HG02884 (cell line): ENCODE results near the gene ACSL1.
"Not testable (repeated sequence)": the region's sequence is repeated elsewhere in the genome, so short reads cannot be mapped to it uniquely, and the experiment has no call there.

Source experiments
- ATAC-seq: cut with Tn5 transposase; IDR thresholded peaks from one replicate; pipeline ENCODE4 v1.9.1; 2021; ENCODE audit warnings: mild to moderate bottlenecking, moderate library complexity; ENCODE audit not compliant: unreplicated experiment

Gene ACSL1

DNA sequence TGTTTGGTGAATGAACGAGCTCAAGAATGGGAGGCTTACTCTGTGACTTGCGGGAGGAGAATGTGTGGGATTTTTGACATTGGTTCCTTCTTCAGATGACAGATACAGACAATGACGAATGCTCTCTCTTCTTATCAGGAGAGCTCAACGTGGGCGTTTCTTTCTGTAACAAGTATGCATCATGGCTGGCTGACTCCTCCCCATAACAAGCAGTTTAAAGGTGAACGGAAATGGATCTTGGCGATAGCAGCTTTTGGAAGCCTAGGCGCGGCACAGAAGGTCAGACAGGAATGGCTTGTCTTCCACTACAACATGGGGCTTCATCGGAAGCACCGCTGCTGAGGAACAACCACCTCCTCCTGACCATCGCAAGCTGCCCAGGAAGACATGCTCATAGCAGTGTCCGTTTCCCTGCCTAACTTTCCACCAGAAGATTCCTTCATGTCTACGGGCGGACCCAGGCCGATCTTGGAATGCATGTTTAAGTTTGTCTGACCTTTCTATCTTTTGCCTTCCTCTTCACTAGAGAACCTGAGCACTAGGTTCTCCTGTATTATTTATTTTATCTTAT is 18.3 kb upstream of the ACSL1 start:
- no peak for ATAC-seq

DNA sequence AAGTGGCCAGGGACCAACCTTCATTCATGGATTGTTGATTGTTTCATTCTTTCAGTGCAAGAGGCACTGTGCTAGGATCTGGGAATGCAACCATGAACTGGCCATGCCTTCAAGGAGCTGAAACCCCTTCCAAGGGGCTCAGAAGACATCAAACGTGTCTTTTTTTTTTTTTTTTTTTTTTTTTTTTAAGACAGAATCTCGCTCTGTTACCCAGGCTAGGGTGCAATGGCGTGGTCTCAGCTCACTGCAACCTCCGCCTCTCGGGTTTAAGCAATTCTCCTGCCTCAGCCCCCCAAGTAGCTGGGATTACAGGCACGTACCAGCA is 13.3 kb upstream of the ACSL1 start:
- not testable (repeated sequence) for ATAC-seq

DNA sequence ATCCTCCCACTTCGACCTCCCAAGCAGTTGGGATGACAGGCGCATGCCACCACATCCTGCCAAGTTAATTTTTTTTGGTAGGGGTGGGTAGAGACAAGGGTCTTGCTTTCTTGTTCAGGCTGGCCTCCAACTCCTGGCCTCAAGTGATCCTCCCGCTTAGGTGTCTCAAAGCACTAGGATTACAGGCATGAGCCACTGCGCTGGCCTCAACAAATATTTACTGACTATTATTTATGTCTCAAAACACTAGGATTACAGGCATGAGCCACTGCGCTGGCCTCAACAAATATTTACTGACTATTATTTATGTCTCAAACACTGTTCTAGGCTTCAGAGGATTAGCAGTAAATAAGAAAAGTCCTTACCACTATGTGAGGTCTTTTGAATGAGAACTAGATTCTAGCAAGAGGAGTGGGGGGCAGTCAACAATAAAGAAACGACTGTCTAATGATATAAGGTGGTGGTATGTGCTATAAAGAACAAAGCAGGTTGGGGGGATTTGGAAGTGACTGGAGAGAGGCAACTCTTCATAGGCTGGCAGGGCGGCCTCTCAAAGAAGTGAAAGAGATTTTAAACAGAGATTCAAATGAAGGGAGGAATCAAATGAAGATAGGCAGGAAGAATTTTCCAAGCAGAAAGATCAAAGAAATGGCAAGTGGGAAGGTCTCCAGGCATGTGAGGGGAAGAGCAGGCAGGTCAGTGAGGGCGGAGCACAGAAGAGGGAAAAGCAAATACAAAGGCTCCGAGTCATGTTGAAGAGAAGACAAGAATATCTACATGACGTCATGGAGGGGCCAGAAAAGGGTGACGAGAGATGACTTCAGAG is 12.7 kb upstream of the ACSL1 start:
- ATAC-seq: no peak

DNA sequence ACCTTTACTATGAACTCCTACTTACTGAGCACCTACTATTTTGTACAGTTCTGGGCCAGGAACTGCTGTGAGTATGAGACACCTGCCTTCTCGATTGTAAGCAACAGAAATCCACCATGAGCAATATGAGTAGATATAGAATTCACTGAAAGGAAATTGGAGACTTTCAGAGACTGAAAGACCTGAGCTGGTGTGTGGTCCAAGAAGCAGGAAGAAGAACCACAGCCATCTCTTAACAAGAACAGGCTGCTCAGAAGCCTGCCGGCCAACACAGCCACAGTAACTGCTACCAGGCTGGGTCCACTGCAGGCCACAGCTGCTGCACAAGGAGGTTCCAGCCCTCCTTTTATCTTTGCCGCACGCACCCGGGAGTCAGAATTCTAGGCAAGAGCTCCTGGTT is 10.8 kb upstream of the ACSL1 start:
- no peak for ATAC-seq

DNA sequence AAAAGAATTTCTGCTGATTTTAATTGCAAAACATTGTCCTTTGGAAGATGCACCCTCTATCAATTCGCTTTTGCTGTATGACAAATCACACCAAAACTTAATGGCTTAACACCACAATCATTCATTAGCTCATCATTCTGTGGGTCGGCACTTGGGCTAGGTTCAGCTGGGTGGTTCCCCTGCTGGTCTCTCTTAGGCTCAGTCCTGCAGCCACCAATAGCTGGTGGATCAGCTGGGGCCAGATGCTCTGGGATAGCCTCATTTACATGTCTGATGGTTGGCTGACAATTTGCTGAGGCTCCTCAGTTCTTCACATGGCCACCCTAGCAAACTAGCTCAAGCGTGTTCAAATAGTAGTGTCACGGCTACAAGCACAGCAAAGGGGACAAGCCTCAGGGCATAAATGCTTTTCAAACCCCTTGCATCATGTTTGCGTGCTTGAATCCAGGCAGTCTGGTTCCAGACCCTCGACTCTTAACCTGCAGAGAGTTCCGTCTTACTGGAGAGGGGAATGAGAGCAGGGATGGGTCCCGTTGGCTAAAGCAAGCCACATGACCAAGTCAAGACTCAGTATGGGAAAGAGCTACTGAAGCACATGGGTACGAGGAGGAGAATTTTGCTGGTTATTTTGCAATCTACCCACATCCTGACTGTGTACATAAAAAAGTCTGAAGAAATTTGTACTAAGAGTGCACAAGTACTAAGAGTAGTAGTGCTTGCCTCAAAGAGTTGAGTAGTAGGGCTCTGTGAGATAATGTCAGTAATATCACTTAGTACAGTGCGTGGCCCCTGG is 7.5 kb upstream of the ACSL1 start:
- ATAC-seq: no peak

DNA sequence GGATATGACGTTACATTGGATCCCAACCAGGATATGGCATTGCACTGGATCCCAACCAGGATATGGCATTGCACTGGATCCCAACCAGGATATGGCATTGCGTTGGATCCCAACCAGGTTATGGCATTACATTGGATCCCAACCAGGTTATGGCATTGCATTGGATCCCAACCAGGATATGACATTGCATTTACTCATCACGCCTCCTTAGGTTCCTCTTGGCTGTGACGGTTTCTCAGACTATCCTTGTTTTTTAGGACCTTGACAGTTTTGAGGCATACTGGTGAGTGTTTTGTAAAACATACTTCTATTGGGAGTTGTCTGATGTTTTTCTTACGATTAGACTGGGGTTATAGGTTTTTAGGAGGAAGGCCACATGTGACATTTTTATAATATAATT is 5.4 kb upstream of the ACSL1 start:
- ATAC-seq: no peak

DNA sequence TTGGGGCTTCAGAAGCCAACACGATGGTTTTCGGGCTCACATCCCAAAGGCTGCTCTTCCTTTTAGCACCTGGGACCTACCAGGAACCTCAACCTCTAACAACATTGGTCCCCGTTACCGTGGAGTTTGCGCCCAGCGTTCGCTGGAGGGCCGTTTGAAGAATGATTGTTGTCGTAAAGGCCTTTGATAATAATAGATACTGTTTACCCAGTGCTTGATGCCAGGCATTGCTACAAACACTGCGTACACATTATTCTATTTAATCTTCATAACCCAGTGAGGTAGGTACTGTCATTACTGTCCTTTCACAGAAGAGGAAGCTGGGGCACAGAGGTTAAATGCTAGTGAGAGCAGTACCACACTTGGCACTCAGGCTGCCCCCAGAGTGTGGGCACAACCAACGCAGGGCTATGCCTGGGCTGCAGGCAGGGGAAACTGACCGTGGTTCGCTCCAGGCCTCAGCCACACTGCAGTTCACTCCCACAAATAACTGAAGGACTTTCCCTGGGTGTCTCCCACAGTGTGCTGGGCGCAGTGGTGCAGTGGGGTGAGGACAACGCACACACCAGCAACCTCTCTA is 1.0 kb upstream of the ACSL1 start:
- no peak for ATAC-seq

DNA sequence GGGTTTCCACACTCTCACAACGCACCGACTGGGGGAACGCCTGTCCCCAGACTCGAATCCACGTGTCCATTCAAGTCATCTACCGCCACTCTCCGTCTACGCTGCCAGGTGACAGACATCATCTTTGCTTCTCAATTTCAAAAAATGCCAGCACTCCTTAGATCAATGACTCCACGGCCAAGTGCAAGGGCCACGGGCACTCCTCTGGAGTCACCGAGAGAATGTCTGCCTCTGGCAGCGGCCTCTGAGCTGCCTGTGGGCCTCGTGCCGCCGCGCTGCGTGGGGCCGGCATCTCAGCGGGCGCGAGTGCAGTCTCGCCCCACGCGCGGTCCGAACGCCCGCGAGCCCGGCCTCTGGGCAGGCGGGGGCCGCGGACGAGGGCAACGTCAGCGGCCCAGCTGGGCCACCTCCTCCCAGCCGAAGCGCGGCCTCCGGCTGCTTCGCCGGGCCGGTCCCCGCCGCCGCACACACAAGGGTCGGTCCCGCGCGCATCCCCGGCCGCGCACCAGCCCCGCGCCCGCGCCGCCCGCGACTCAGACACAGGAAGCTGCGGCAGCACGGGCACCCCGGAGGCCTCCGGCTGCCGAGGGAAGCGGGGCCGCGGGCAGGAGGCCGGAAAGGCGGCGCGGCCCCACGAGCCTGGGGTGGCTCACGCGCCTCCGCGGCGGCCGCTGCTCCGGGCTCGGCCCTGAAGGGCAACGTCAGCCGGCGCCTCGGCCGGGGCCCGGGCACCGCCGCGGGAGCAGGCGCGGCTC is 450 bp downstream of the ACSL1 start:
- ATAC-seq: peak; percentile 22

DNA sequence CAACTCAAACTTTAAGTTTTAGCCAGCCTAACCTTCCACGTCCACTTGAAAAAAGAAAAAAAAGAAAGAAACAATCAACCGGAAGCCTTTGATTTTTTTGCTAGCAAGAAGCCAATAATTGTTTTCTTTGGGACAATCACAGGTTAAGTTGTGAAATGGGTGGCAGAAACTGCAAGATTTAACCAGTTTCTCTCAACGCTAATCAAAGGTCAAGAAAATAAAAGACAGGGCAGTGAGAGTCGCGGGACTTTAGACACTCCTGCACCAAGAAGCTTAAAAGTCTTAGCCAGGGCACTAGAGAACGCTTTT is 1.0 kb downstream of the ACSL1 start:
- no peak for ATAC-seq

DNA sequence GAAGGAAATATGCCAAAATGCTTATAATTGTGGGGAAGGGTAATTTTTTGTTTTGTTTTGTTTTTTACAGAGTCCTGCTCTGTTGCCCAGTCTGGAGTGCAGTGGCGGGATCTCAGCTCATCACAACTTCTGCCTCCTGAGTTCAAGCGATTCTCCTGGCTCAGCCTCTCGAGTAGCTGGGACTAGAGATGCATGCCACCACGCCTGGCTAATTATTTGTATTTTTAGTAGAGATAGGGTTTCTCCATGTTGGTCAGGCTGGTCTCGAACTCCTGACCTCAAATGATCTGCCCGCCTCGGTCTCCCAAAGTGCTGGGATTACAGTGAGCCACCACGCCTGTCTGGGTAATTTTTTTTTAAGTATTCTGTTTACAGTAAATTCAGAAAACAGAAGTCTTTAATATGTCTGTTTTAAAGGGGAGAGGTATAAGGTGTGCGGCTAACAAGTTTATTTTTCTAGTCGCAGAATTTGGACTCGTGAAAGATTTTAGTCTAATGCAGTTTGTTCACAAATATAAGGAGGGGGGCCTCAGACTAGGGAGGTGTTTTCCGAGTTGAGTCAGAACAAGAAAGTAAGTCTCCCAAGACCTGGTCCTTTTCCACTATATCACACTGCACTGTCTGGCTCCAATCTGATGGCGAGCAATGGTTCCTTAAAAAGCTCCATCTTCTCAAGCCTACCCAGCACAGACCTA is 1.5 kb downstream of the ACSL1 start:
- peak; percentile 23 for ATAC-seq

DNA sequence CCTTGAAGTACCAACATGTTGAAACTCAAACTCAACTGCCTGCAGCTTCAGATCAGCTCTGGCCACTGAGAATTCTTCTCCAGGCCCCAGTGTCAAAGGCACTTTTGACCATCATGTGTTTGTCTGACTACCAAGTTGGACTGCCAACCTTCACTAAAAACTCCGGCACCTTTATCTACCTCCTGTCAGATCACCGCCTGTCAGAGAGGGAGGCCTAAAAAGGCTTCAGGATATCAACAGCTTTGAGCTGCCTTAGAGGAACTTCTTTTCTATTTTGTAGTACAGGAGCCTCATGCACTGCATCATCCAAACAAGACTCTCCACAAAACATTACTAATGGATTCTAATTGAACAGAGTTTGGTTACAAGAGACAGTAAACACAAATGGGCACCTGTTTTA is 2.8 kb downstream of the ACSL1 start:
- ATAC-seq: no peak

DNA sequence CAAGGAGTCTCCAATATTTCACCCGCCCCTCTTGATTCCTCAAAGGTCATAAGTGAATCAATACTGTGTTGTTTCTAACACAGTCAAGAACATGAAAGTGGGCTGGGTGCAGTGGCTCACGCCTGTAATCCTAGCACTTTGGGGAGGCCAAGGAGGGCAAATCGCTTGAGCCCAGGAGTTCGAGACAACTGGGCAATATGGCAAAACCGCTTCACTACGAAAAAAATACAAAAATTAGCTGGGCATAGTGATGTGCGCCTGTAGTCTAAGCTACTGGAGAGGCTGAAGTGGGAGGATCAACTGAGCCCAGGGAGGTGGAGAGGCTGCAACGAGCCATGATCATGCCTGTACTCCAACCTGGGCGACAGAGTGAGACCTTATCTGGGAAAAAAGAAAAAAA is 3.4 kb downstream of the ACSL1 start:
- ATAC-seq: no peak

DNA sequence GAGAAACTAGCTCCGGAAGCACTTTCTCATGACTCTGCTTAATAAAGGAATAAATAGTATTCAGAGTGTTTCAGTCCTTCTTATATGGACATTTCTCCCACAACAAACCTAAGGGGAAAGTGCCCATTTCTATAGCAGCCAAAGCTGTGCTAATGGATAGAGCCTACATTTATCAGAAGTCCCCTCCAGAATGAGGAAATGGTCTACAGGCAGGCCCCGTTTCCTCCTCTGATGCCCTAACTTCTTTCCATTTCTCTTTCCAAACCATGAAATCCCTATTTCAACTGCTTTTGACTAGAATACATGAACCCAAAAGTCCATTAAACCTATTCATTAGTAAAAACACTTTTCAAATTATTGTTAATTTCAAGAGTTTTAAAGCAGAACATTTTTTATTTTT is 4.5 kb downstream of the ACSL1 start:
- no peak for ATAC-seq

DNA sequence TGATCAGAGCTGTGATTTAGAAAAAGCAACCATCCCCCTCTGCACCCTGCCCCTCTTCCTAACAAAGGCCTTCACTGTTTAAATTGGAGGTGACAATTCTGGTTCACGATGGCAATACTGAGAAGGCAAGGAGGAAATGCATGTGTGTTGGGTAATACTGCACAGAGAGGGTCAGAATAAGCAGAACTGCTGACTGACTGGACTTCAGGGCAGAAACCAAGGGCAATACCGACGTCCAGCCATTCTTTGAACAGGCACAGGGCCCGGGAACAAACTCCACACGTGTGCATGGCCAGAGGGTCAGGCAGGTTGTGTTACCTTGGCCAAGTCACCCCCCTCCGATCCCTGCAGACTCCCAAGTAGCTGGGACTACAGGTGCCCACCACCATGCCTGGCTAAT is 6.0 kb downstream of the ACSL1 start:
- ATAC-seq: no peak

DNA sequence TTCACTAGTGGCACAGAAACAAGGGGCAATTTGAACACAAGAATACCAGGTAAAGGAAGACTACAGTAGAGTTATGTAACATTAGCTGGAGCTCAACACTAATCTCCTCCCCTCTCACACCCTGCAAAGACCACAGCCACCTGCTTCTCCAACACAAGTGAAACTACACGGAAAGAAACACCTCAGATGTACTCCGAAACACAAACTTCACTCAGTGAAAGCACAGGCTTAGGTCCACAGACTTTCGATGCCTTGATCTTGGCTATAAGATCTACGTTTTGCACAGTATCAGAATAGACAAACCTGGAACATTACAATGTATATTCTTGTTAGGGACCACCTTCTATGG is 7.6 kb downstream of the ACSL1 start:
- peak; percentile 33 for ATAC-seq

DNA sequence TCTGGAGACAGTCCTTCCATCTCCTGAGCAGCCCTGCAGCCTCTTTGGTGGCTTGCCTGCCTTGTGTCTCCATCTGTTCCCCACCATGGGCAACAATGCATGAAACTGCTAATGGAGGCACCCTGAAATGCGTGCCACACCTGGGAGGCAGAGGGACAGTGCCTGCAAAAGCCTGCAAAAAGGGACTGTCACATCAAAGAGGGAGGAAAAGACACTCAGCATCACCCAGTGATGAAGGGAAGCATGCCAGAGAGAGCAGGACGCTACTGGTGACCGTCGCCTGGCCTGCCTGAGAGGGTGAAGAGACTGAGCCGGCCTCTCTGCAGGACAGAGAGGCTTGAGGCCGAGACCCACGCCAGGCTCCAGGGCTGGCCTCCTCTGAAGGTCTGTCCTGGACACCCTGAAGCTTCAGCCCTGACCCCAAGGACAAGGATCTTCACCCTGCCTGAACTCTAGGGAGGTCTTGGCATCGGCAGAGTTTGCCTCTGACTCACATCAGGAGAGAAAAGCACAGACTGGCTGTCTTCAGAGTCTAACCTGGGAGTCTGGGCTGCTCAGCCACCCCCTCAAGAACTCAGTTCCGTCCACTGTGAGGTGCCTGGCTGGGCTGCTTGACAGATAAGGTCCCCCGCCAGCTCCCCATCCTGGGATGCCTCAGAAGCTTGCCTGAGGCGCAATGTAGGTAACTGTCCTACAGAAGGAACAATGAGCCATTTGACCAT is 8.1 kb downstream of the ACSL1 start:
- ATAC-seq: no peak

DNA sequence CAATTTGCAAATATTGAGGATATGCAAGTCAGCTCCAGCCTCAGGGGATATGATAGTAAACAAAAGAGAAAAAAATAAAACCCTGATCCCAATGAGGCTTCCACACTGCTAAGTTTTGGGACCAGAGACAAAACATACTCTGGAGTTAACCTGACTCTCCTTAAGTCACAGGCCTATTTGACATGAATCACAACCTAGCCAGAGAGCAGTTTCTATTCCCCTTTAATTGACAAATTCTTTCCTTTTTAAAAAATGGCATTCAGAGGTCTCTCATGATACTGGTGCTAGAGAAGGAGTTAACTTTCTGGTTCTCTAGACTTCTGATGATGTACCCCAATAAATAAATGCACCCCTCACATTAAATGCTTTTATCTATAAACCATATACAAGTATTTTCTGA is 8.8 kb downstream of the ACSL1 start:
- ATAC-seq: no peak

DNA sequence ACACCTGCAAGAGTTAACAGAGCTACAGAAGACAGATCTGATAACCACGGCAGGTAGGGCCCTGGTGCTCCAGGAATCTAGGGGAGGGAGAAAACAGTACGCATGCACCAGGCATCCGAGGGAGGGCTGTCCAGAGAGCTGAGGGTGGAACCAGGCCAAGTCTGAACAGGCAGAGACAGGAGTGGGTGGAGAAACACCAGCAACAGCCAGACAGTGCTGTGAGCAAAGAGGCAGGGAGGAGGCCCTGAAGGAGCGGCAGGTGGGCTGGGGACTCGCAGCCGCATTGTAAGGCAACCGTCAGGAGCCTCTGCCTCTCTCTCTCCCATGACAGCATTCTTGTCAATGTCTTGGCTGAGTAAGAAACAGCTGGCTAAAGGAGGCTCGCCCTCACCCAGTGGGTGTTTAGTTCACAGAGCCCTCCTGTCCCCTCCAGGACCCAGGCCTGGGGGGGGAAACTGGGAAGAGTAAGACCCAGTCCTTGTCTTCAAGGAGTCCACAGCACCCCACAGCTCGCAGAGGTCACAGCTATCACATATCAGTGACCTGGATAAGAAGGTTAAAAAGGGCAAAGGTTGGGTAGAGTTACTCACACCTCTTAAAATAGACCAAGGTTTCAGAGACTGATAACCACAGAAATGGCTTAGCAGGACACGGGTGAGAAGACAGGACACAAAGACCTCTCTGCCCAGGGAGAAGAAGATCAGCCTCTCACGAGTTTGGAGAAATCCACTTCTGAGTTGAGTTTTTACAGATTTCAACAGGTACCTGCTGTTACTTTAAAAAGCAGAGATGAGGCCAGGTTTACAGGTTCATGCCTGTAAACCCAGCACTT is 10.5 kb downstream of the ACSL1 start:
- ATAC-seq: peak; percentile 72

DNA sequence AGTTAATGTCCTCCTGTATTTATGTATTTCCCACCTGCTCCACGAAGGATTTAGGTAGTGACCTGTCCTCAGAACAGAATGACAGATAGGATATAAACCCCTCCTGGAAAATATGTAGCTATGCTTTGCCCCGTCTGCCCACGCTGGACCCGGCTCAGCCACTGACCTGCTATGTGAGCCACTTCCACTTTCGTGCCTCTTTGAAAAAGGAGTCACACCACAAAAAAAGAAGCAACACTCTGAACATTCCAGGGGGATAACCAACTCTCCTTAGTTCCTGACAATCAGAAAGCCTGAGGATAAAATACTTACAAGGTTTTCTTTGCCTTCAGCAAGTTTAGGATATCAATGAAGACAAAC is 11.1 kb downstream of the ACSL1 start:
- ATAC-seq: no peak
